IMR-90 (cell line): ENCODE measurements around the gene ASPG. TPM values are rescaled to one million over a fixed set of nuclear protein-coding genes. Genes with fewer than 3 reads are reported as not detected.

Experiments used
- ATAC-seq: fragments of 200-7000 bp; cut with Tn5 transposase; 2 replicates; pipeline ENCODE4 v1.9.1; 2020; ENCODE audit warnings: low read depth, mild to moderate bottlenecking, moderate library complexity
- BruUV-seq: library from RNA; stranded (reverse); fragments of 400-500 nt; replicated peaks from 2 replicates; lab custom pipeline; 2021; lab: Mats Ljungman, UMichigan
- CTCF ChIA-PET: fragments of 300-600 bp; formaldehyde crosslinking; extraction: SDS; loops from one replicate; lab custom pipeline; 2021; ENCODE audit warnings: antibody characterized with exemption; lab: Yijun Ruan, JAX
- POLR2A ChIA-PET: fragments of 300-600 bp; sonication (Branson Sonifier 250); formaldehyde crosslinking; loops from one replicate; lab custom pipeline; 2022; ENCODE audit warnings: antibody characterized with exemption; ENCODE audit not compliant: unreplicated experiment; lab: Charles Lee
- DNase-seq: peaks from one replicate; pipeline ENCODE4 v3.0.0; 2013
- H2AFZ ChIP-seq: replicated peaks from 2 replicates; pipeline ENCODE3; 2013; ENCODE audit warnings: low read length, mild to moderate bottlenecking; ENCODE audit not compliant: poor library complexity
- H2AK5ac ChIP-seq: 2 replicates; pipeline ENCODE4 v1.6.1; 2013; ENCODE audit warnings: low read depth, low read length, inconsistent platforms
- H2AK9ac ChIP-seq: replicated peaks from 2 replicates; pipeline ENCODE3; 2013; ENCODE audit warnings: mild to moderate bottlenecking, low read depth, low read length, moderate library complexity; ENCODE audit not compliant: poor library complexity
- H2BK120ac ChIP-seq: 2 replicates; pipeline ENCODE4 v1.6.1; 2013; ENCODE audit warnings: low read depth, low read length, inconsistent platforms
- H2BK15ac ChIP-seq: 3 replicates; pipeline ENCODE4 v1.6.1; 2013; ENCODE audit warnings: low read depth, low read length, inconsistent platforms
- H2BK20ac ChIP-seq: 2 replicates; pipeline ENCODE4 v1.6.1; 2013; ENCODE audit warnings: low read depth, mild to moderate bottlenecking, inconsistent platforms, low read length, moderate library complexity
- H2BK5ac ChIP-seq: 2 replicates; pipeline ENCODE4 v1.6.1; 2013; ENCODE audit warnings: mild to moderate bottlenecking, low read depth, low read length, inconsistent platforms; ENCODE audit not compliant: poor library complexity, severe bottlenecking
- H3K14ac ChIP-seq: replicated peaks from 2 replicates; pipeline ENCODE4 v1.6.1; 2013; ENCODE audit warnings: low read depth, low read length, inconsistent platforms
- H3K18ac ChIP-seq: 2 replicates; pipeline ENCODE4 v1.6.1; 2013; ENCODE audit warnings: low read depth, low read length, control low read depth
- H3K23ac ChIP-seq: 2 replicates; pipeline ENCODE4 v1.6.1; 2013; ENCODE audit warnings: low read depth, low read length, inconsistent platforms
- H3K27ac ChIP-seq: 2 replicates; pipeline ENCODE4 v1.5.1; 2013; ENCODE audit warnings: mild to moderate bottlenecking, control low read depth, low read length; ENCODE audit not compliant: insufficient read depth
- H3K27me3 ChIP-seq: 2 replicates; pipeline ENCODE4 v1.6.1; 2013; ENCODE audit warnings: low read length; ENCODE audit not compliant: control insufficient read depth, insufficient read depth
- H3K36me3 ChIP-seq: 2 replicates; pipeline ENCODE4 v1.6.1; 2013; ENCODE audit warnings: low read length, mixed read lengths; ENCODE audit not compliant: control insufficient read depth, insufficient read depth
- H3K4ac ChIP-seq: 2 replicates; pipeline ENCODE4 v1.6.1; 2013; ENCODE audit warnings: low read depth, low read length, inconsistent platforms
- H3K4me1 ChIP-seq: 2 replicates; pipeline ENCODE4 v1.6.1; 2013; ENCODE audit warnings: low read length, mixed read lengths; ENCODE audit not compliant: control insufficient read depth, insufficient read depth
- H3K4me2 ChIP-seq: 2 replicates; pipeline ENCODE4 v1.6.1; 2013; ENCODE audit warnings: low read depth, mild to moderate bottlenecking, control low read depth, low read length, moderate library complexity
- H3K4me3 ChIP-seq: 2 replicates; pipeline ENCODE4 v1.5.1; 2013; ENCODE audit warnings: low read depth, mild to moderate bottlenecking, control low read depth, low read length, moderate library complexity; ENCODE audit not compliant: insufficient read depth
- H3K56ac ChIP-seq: 2 replicates; pipeline ENCODE4 v1.6.1; 2013; ENCODE audit warnings: low read length, inconsistent platforms; ENCODE audit not compliant: insufficient read depth; ENCODE audit errors: extremely low read depth
- H3K79me1 ChIP-seq, 2 experiments: 2 replicates each; pipeline ENCODE4 v1.6.1; 2013; ENCODE audit warnings: low read length in 2 of 2, inconsistent platforms in 1 of 2, low read depth in 1 of 2
- H3K9ac ChIP-seq: 2 replicates; pipeline ENCODE4 v1.6.1; 2013; ENCODE audit warnings: low read depth, low read length, control low read depth
- H3K9me1 ChIP-seq: 2 replicates; pipeline ENCODE4 v1.6.1; 2013; ENCODE audit warnings: low read length, inconsistent platforms; ENCODE audit not compliant: insufficient read depth
- H3K9me3 ChIP-seq: 2 replicates; pipeline ENCODE4 v1.6.1; 2013; ENCODE audit warnings: low read length; ENCODE audit not compliant: control insufficient read depth, insufficient read depth
- H4K20me1 ChIP-seq: 2 replicates; pipeline ENCODE4 v1.6.1; 2013; ENCODE audit warnings: low read length, inconsistent platforms; ENCODE audit not compliant: insufficient read depth
- H4K5ac ChIP-seq: 2 replicates; pipeline ENCODE4 v1.6.1; 2013; ENCODE audit warnings: mild to moderate bottlenecking, low read depth, low read length, control low read depth
- H4K8ac ChIP-seq, 2 experiments: 2 replicates each; pipeline ENCODE4 v1.6.1; 2013; ENCODE audit warnings: low read depth in 2 of 2, low read length in 2 of 2, control low read depth in 1 of 2, inconsistent platforms in 1 of 2
- H4K91ac ChIP-seq: 2 replicates; pipeline ENCODE4 v1.6.1; 2013; ENCODE audit warnings: low read depth, low read length, inconsistent platforms; ENCODE audit not compliant: insufficient read depth
- BHLHE40 ChIP-seq: fragments of 150-350 bp; IDR thresholded peaks from 2 replicates; pipeline ENCODE4 v1.6.1; 2016; ENCODE audit warnings: mild to moderate bottlenecking, low read depth, low read length
- CEBPB ChIP-seq: IDR thresholded peaks from 2 replicates; pipeline ENCODE4 v1.6.1; 2012; ENCODE audit warnings: low read depth, low read length, improper control_type of control experiment
- CHD1 ChIP-seq: IDR thresholded peaks from 2 replicates; pipeline ENCODE4 v1.6.1; 2012; ENCODE audit warnings: low read depth, low read length, improper control_type of control experiment
- CTCF ChIP-seq: conservative IDR thresholded peaks from 2 replicates; pipeline ENCODE4 v1.5.1; 2012; ENCODE audit warnings: mild to moderate bottlenecking, low read depth, low read length, improper control_type of control experiment
- ELK1 ChIP-seq: fragments of 150-350 bp; IDR thresholded peaks from 2 replicates; pipeline ENCODE4 v1.6.1; 2016; ENCODE audit warnings: low read depth, mild to moderate bottlenecking, low read length, moderate library complexity, borderline replicate concordance
- FOS ChIP-seq: fragments of 150-350 bp; IDR thresholded peaks from 2 replicates; pipeline ENCODE4 v1.6.1; 2016; ENCODE audit warnings: low read depth, low read length
- MAFK ChIP-seq: IDR thresholded peaks from 2 replicates; pipeline ENCODE4 v1.6.1; 2012; ENCODE audit warnings: low read depth, low read length, improper control_type of control experiment
- MAZ ChIP-seq: IDR thresholded peaks from 2 replicates; pipeline ENCODE4 v1.6.1; 2012; ENCODE audit warnings: low read depth, mild to moderate bottlenecking, low read length, improper control_type of control experiment, moderate library complexity, borderline replicate concordance
- MXI1 ChIP-seq: IDR thresholded peaks from 2 replicates; pipeline ENCODE4 v1.6.1; 2012; ENCODE audit warnings: low read depth, mild to moderate bottlenecking, low read length, moderate library complexity, borderline replicate concordance
- NFE2L2 ChIP-seq: fragments of 150-350 bp; IDR thresholded peaks from 2 replicates; pipeline ENCODE4 v1.6.1; 2016; ENCODE audit warnings: low read depth, mild to moderate bottlenecking, low read length
- POLR2A ChIP-seq: IDR thresholded peaks from 2 replicates; pipeline ENCODE4 v1.6.1; 2012; ENCODE audit warnings: mild to moderate bottlenecking, low read depth, low read length
- RAD21 ChIP-seq: IDR thresholded peaks from 2 replicates; pipeline ENCODE4 v1.6.1; 2012; ENCODE audit warnings: low read length, improper control_type of control experiment
- RCOR1 ChIP-seq: IDR thresholded peaks from 2 replicates; pipeline ENCODE4 v1.6.1; 2012; ENCODE audit warnings: mild to moderate bottlenecking, low read length, improper control_type of control experiment; ENCODE audit not compliant: insufficient replicate concordance
- RFX5 ChIP-seq: IDR thresholded peaks from 2 replicates; pipeline ENCODE4 v1.8.0; 2012; ENCODE audit warnings: low read depth, mild to moderate bottlenecking, low read length, moderate library complexity
- SMC3 ChIP-seq: fragments of 150-350 bp; IDR thresholded peaks from 2 replicates; pipeline ENCODE4 v1.6.1; 2016; ENCODE audit warnings: low read depth, mild to moderate bottlenecking, antibody characterized with exemption, low read length, moderate library complexity
- WGBS, 2 experiments: methylation state at CpG; one replicate each; pipeline versions ENCODE4 v1.1.5 to v1.1.7; 2013; ENCODE audit warnings: missing lambda C conversion rate in 2 of 2; ENCODE audit not compliant: insufficient read length in 1 of 2; ENCODE audit errors: extremely low coverage in 2 of 2; 5-methylcytosine and 5-hydroxymethylcytosine counted together
- dilution Hi-C: fragments of 300-500 bp; cut with HindIII; formaldehyde crosslinking; loops from one replicate; pipeline ENCODE4 v1.14.3; 2018; ENCODE audit warnings: low sequenced_read_pairs; ENCODE audit not compliant: unreplicated experiment
- in situ Hi-C: fragments of 300-500 bp; cut with MboI; formaldehyde crosslinking; loops from 3 replicates; pipeline ENCODE4 v1.14.3; 2019; ENCODE audit warnings: low sequenced_read_pairs, inconsistent platforms, mixed read lengths
- intact Hi-C: fragments of 100-400 bp; cut with micrococcal nuclease; formaldehyde crosslinking; loops from 2 replicates; pipeline ENCODE4 v1.10.0; 2022
- polyA plus RNA-seq, 3 experiments: library from polyadenylated mRNA; depleted of rRNA; stranded (reverse); fragments of >200 nt; gene quantifications; 2 replicates each; pipeline ENCODE4 v1.2.3, GENCODE V29; 2012; ENCODE audit warnings: low replicate concordance in 1 of 3
- total RNA-seq: library from RNA; depleted of rRNA; stranded (reverse); fragments of >200 nt; gene quantifications from 2 replicates; pipeline ENCODE4 v1.2.3, GENCODE V29; 2012
- TF ChIP-seq, protein P1 (sequence below): fragments of 150-350 bp; IDR thresholded peaks from 2 replicates; pipeline ENCODE4 v1.6.1; 2017; ENCODE audit warnings: mild to moderate bottlenecking, antibody characterized with exemption, low read length, low read depth

Gene ASPG
- total and polyA plus RNA-seq, 2 of the 4 experiments (the other 2 are of a cell fraction): not detected

GRCh38 chr14:104164041-104164440, 78.5 kb downstream of the ASPG start:
- Histone ChIP-seq H3K23ac (no peak overlapping the region), H3K9me3 (peaks cover 29% of the 10 kb centered on the region), H2BK15ac (no peak overlapping the region), H3K4ac (no peak overlapping the region), H3K56ac (no peak overlapping the region), H3K79me1 (no peaks in the 10 kb centered on the region), H2AK9ac (no peak overlapping the region), H3K27ac (no peak overlapping the region), H4K8ac (no peak overlapping the region), H2AK5ac (no peak overlapping the region), H2BK20ac (no peak overlapping the region), H3K4me3 (no peak overlapping the region), H3K18ac (no peak overlapping the region), H3K14ac (no peak overlapping the region), H4K20me1 (no peaks in the 10 kb centered on the region), H4K5ac (no peak overlapping the region), H3K9me1 (no peaks in the 10 kb centered on the region), H2AFZ (no peak overlapping the region), H3K27me3 (no peaks in the 10 kb centered on the region), H3K4me1 (no peaks in the 10 kb centered on the region), H2BK5ac (no peak overlapping the region), H3K4me2 (no peak overlapping the region), H3K36me3 (no peaks in the 10 kb centered on the region), H4K91ac (no peak overlapping the region), H2BK120ac (no peak overlapping the region), H3K9ac (no peak overlapping the region)
- no peak for TF ChIP-seq RAD21
- TF ChIP-seq RCOR1: no peak
- TF ChIP-seq CTCF: no peak
- TF ChIP-seq ELK1: no peak
- no peak for TF ChIP-seq NFE2L2
- TF ChIP-seq RFX5: no peak
- no peak for TF ChIP-seq BHLHE40
- no peak for TF ChIP-seq CHD1
- TF ChIP-seq FOS: no peak
- no peak for TF ChIP-seq MAFK
- TF ChIP-seq SMC3: no peak
- TF ChIP-seq POLR2A: no peak
- TF ChIP-seq CEBPB: no peak
- no peak for TF ChIP-seq MAZ
- TF ChIP-seq, protein P1, sequence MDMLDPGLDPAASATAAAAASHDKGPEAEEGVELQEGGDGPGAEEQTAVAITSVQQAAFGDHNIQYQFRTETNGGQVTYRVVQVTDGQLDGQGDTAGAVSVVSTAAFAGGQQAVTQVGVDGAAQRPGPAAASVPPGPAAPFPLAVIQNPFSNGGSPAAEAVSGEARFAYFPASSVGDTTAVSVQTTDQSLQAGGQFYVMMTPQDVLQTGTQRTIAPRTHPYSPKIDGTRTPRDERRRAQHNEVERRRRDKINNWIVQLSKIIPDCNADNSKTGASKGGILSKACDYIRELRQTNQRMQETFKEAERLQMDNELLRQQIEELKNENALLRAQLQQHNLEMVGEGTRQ: no peak
- no peak for TF ChIP-seq MXI1
- no peak for ATAC-seq
- POLR2A ChIA-PET: no interaction called here
- CTCF ChIA-PET: no interaction called here
- no TSS peak for BruUV-seq
- 72% methylated on average over 8 of the region's 23 CpGs; no CpG with 5 or more reads in 1 of the 2 experiments for WGBS, 2 experiments
- no peak for DNase-seq
- in situ Hi-C loops (no loop called here), intact Hi-C loops (no loop called here), dilution Hi-C loops (no loop called here)
